GM12891 (cell line): ENCODE measurements around the gene LSM14B.

Source experiments
- DNase-seq: peaks from one replicate; pipeline ENCODE4 v3.0.0; 2011; ENCODE audit warnings: low spot score; ENCODE audit not compliant: insufficient read length
- FAIRE-seq: peaks from 2 replicates; lab custom pipeline; 2011; peaks lifted over from hg19 to GRCh38; lab: Jason Lieb, UNC
- PAX5 ChIP-seq: IDR thresholded peaks from 2 replicates; pipeline ENCODE4 v1.6.1; 2011; ENCODE audit warnings: low read length, moderate library complexity, mild to moderate bottlenecking; ENCODE audit not compliant: insufficient read depth, severe bottlenecking
- POLR2A ChIP-seq: IDR thresholded peaks from 2 replicates; pipeline ENCODE4 v1.6.1; 2011; ENCODE audit warnings: low read depth, low read length, control low read depth
- POLR2AphosphoS5 ChIP-seq: IDR thresholded peaks from 2 replicates; pipeline ENCODE4 v1.6.1; 2011; ENCODE audit warnings: low read depth, low read length, control low read depth
- POU2F2 ChIP-seq: IDR thresholded peaks from 2 replicates; pipeline ENCODE4 v1.6.1; 2011; ENCODE audit warnings: low read depth, mild to moderate bottlenecking, control low read depth, low read length, moderate library complexity
- SPI1 ChIP-seq: IDR thresholded peaks from 2 replicates; pipeline ENCODE4 v1.6.1; 2011; ENCODE audit warnings: low read depth, low read length, control low read depth
- TAF1 ChIP-seq: IDR thresholded peaks from 2 replicates; pipeline ENCODE4 v1.6.1; 2011; ENCODE audit warnings: low read depth, low read length, control low read depth

LSM14B gene

DNA sequence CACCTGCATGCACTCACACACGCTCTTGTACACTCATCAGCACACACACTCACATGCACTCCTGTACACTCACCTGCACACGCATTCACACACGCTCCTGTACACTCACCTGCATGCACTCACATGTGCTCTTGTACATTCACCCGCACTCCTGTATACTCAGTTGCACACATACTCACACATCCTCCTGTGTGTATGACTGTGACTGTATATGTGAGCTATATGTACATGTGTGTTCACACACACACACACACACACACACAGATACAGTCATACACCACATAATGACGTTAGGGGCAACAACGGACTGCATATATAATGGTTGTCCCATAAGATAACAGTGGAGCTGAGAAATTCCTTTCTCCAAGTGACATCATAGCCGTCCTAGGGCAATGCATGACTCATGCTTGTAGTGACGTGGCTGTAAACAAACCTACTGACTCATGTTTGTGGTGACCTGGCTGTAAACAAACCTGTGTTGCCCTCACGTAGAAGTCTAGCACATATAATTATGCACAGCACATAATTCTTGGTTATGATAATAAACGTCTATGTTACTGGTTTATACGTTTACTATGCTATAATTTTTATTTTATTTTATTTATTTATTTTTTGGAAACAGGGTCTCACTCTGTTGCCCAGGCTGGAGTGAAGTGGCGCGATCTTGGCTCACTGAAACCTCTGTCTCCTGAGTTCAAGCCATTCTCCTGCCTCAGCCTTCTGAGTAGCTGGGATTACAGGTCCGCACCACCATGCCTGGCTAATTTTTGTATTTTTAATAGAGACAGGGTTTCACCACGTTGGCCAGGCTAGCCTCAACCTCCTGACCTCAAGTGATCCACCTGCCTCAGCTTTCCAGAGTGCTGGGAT lies 33.8 kb upstream of the LSM14B start:
- FAIRE-seq: no peak
- no peak for TF ChIP-seq POLR2AphosphoS5
- no peak for DNase-seq

- FAIRE-seq (no peak), DNase-seq (no peak)
- no peak for TF ChIP-seq POLR2A
These were observed 32.9 kb upstream of the LSM14B start for GRCh38 chr20:62089393-62089792.

- no peak for FAIRE-seq
- no peak for DNase-seq
- no peak for TF ChIP-seq POU2F2
- TF ChIP-seq SPI1: no peak
- no peak for TF ChIP-seq POLR2AphosphoS5
- TF ChIP-seq PAX5: no peak
- no peak for TF ChIP-seq POLR2A
- no peak for TF ChIP-seq TAF1
These were observed 25.6 kb upstream of the LSM14B start for GRCh38 chr20:62096421-62097380.

DNA sequence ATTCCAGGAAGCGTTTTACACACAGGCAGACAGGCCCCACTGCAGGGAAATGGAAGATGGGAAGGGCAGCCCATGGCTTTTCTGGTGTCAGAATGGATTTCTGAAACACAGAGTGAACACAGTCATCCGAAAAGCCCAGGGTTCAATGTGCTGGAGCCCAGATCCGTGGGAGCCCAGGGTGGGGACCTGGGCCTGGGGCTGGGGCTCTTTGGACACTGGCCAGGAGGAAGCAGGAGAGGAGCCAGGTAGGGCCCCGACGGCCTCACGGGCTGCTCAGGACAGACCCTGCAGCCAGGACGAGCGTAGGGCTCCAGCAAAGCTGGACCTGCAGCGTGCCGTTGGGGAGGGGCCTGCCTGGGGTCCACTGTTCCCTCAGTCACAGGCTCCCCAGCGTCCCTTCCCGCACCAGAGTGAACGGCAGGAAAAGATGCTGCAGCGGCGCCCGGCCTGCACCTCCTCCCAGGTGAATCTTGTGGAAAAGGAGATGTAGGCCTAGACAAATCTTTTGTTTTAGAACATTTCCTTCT lies 24.3 kb upstream of the LSM14B start:
- no peak for DNase-seq
- TF ChIP-seq PAX5: no peak
- no peak for TF ChIP-seq POLR2A
- TF ChIP-seq TAF1: no peak
- TF ChIP-seq POLR2AphosphoS5: no peak
- TF ChIP-seq POU2F2: no peak
- FAIRE-seq: no peak

- no peak for DNase-seq
- no peak for FAIRE-seq
- TF ChIP-seq POLR2A: no peak
- TF ChIP-seq PAX5: no peak
- TF ChIP-seq POLR2AphosphoS5: no peak
- TF ChIP-seq TAF1: no peak
- no peak for TF ChIP-seq POU2F2
- TF ChIP-seq SPI1: no peak
These were observed 21.2 kb upstream of the LSM14B start for GRCh38 chr20:62101078-62101477.

DNA sequence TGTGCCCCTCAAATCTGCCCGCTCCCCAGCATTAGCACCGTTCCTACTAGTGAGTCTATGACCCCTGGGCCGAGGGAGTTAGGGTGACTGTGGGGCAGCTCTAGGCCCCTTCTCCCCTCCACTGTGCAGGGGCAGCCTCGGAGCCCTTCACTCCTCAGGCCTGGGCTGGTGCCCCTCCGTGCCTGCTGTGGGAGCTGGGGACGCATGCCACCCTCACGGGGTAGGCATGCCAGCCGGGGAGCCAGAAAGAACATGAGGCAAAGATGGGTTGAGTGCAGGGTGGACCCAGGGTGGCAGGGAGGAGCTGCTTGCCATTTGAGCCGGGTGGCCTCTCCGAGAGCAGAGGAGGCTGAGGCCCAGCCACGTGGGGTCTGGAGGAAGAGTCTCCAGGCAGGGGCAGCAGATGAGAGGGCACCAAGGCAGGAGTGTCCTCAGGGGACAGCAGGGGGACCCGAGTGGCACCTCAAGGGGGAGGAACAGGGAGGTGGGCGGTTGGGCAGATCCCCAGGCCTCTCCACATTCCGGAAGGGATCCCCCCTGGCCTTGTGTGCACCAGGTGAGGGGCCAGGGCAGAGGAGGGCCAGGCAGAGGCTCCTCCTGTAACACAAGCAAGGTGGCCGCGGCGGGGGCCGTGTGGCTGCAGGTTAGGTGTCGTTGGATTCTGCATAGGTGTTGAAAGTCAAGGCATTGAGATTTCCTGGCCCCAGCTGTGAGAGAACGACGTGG lies 18.6 kb upstream of the LSM14B start:
- FAIRE-seq (no peak), DNase-seq (no peak)
- TF ChIP-seq POLR2AphosphoS5: no peak
- TF ChIP-seq TAF1: no peak
- TF ChIP-seq POU2F2: no peak
- no peak for TF ChIP-seq POLR2A
- TF ChIP-seq SPI1: no peak
- TF ChIP-seq PAX5: no peak

- DNase-seq (no peak), FAIRE-seq (no peak)
- TF ChIP-seq POLR2AphosphoS5: no peak
- no peak for TF ChIP-seq TAF1
- TF ChIP-seq SPI1: no peak
- TF ChIP-seq POU2F2: no peak
- TF ChIP-seq PAX5: no peak
- TF ChIP-seq POLR2A: no peak
These were observed 18.0 kb upstream of the LSM14B start for GRCh38 chr20:62104234-62104789.

GRCh38 chr20:62104791-62105345 lies 17.4 kb upstream of the LSM14B start:
- no peak for DNase-seq
- FAIRE-seq: no peak
- TF ChIP-seq POU2F2 (no peak), SPI1 (no peak), TAF1 (no peak), PAX5 (no peak), POLR2AphosphoS5 (no peak), POLR2A (no peak)

DNA sequence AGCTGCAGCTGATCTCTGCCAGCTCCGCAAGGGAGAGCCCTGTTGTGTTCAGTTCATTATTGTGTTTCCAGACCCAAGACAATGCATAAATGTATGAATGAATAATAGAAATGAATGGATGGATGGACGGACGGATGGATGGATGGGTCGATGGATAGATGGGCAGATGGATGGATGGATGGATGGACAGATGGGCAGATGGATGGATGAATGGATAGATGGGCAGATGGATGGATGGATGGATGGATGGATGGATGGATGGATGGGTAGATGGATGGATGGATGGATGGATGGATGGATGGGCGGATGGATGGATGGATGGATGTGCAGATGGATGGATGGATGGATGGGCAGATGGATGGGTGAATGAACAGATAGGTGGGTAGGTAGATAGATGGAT lies 16.7 kb upstream of the LSM14B start:
- TF ChIP-seq POLR2A (no peak), POU2F2 (no peak), PAX5 (no peak), SPI1 (no peak), POLR2AphosphoS5 (no peak), TAF1 (no peak)
- DNase-seq: no peak
- FAIRE-seq: no peak
